Ishikawa (cell line): Measurements from ENCODE around the gene MTA2.

Source experiments
- CEBPB ChIP-seq: IDR thresholded peaks from 2 replicates; pipeline ENCODE4 v1.6.1; 2012
- CREB1 ChIP-seq: IDR thresholded peaks from 2 replicates; pipeline ENCODE4 v1.6.1; 2012; ENCODE audit warnings: low read depth
- EP300 ChIP-seq: IDR thresholded peaks from 2 replicates; pipeline ENCODE4 v1.6.1; 2012; ENCODE audit warnings: borderline replicate concordance
- MAX ChIP-seq: IDR thresholded peaks from 2 replicates; pipeline ENCODE4 v1.6.1; 2012
- NFIC ChIP-seq: IDR thresholded peaks from 2 replicates; pipeline ENCODE4 v1.6.1; 2012
- RAD21 ChIP-seq: IDR thresholded peaks from 2 replicates; pipeline ENCODE4 v1.6.1; 2012; ENCODE audit warnings: low read depth
- REST ChIP-seq: IDR thresholded peaks from 2 replicates; pipeline ENCODE4 v1.6.1; 2012; ENCODE audit warnings: low read depth, mild to moderate bottlenecking
- TAF1 ChIP-seq: IDR thresholded peaks from 2 replicates; pipeline ENCODE4 v1.6.1; 2012; ENCODE audit warnings: low read depth, mild to moderate bottlenecking
- TEAD4 ChIP-seq: IDR thresholded peaks from 2 replicates; pipeline ENCODE4 v1.6.1; 2012
- YY1 ChIP-seq: IDR thresholded peaks from 2 replicates; pipeline ENCODE4 v1.6.1; 2012; ENCODE audit warnings: low read depth

- TF ChIP-seq TAF1 (0 out of 2 replicates have a peak, but pooled peaks have one; percentile 2), CEBPB (no peak), NFIC (no peak), REST (no peak), CREB1 (no peak), TEAD4 (no peak), MAX (peak; percentile 86), YY1 (no peak; the same call in 1 of the 2 replicates), RAD21 (no peak), EP300 (no peak)
Measured at GRCh38 chr11:62601122-62601371, 618 bp downstream of the MTA2 start.
